H9 (cell line): Measurements from ENCODE around the gene NPDC1. TPM values are rescaled to one million over a fixed set of nuclear protein-coding genes. Genes with fewer than 3 reads are reported as not detected.

ENCODE experiments used
- DNase-seq: peaks from one replicate; pipeline ENCODE4 v3.0.0-alpha.2; 2017
- H2AFZ ChIP-seq: one replicate; pipeline ENCODE4 v1.6.1; 2013; ENCODE audit warnings: mild to moderate bottlenecking, low read length, control low read depth, moderate library complexity
- H2AK5ac ChIP-seq: 2 replicates; pipeline ENCODE4 v1.6.1; 2013; ENCODE audit warnings: low read length, control low read depth, mixed read lengths; ENCODE audit not compliant: insufficient read length
- H2BK120ac ChIP-seq: one replicate; pipeline ENCODE4 v1.6.1; 2013; ENCODE audit warnings: low read depth, mild to moderate bottlenecking, low read length, control low read depth, inconsistent platforms; ENCODE audit not compliant: poor library complexity, severe bottlenecking
- H2BK12ac ChIP-seq: 2 replicates; pipeline ENCODE4 v1.6.1; 2013; ENCODE audit warnings: low read length, control low read depth, mixed read lengths, low read depth; ENCODE audit not compliant: insufficient read length
- H2BK15ac ChIP-seq: 2 replicates; pipeline ENCODE4 v1.6.1; 2013; ENCODE audit warnings: low read depth, low read length, control low read depth
- H2BK20ac ChIP-seq: one replicate; pipeline ENCODE4 v1.6.1; 2013; ENCODE audit warnings: low read depth, mild to moderate bottlenecking, low read length, control low read depth, inconsistent platforms; ENCODE audit not compliant: poor library complexity, severe bottlenecking
- H2BK5ac ChIP-seq: 2 replicates; pipeline ENCODE4 v1.6.1; 2013; ENCODE audit warnings: low read length, control low read depth, mixed read lengths; ENCODE audit not compliant: insufficient read length
- H3K14ac ChIP-seq: 2 replicates; pipeline ENCODE4 v1.6.1; 2013; ENCODE audit warnings: low read length, control low read depth; ENCODE audit not compliant: insufficient read depth
- H3K18ac ChIP-seq: 2 replicates; pipeline ENCODE4 v1.6.1; 2013; ENCODE audit warnings: low read depth, mild to moderate bottlenecking, mixed read lengths, low read length, control low read depth; ENCODE audit not compliant: insufficient read length
- H3K23ac ChIP-seq: 2 replicates; pipeline ENCODE4 v1.6.1; 2013; ENCODE audit warnings: low read length, control low read depth, mixed read lengths, low read depth; ENCODE audit not compliant: insufficient read length
- H3K23me2 ChIP-seq: 2 replicates; pipeline ENCODE4 v1.6.1; 2013; ENCODE audit warnings: low read depth, mild to moderate bottlenecking, mixed read lengths, low read length, control low read depth; ENCODE audit not compliant: insufficient read length, poor library complexity, severe bottlenecking
- H3K27ac ChIP-seq: 2 replicates; pipeline ENCODE4 v1.5.1; 2013; ENCODE audit warnings: low read length, control low read depth, mixed read lengths, low read depth; ENCODE audit not compliant: insufficient read length
- H3K27me3 ChIP-seq: 2 replicates; pipeline ENCODE4 v1.6.1; 2013; ENCODE audit warnings: low read length, control low read depth, inconsistent platforms; ENCODE audit not compliant: insufficient read depth
- H3K4ac ChIP-seq: 2 replicates; pipeline ENCODE4 v1.6.1; 2013; ENCODE audit warnings: low read depth, mild to moderate bottlenecking, control low read depth, inconsistent platforms, low read length, moderate library complexity
- H3K4me1 ChIP-seq: 2 replicates; pipeline ENCODE4 v1.6.1; 2013; ENCODE audit warnings: low read length, control low read depth, inconsistent platforms; ENCODE audit not compliant: insufficient read depth
- H3K4me2 ChIP-seq: 2 replicates; pipeline ENCODE4 v1.6.1; 2013; ENCODE audit warnings: low read length, control low read depth, mixed read lengths; ENCODE audit not compliant: insufficient read length, insufficient read depth
- H3K56ac ChIP-seq: 2 replicates; pipeline ENCODE4 v1.6.1; 2013; ENCODE audit warnings: low read depth, mild to moderate bottlenecking, mixed read lengths, low read length, control low read depth; ENCODE audit not compliant: insufficient read length
- H3K79me1 ChIP-seq: 2 replicates; pipeline ENCODE4 v1.6.1; 2013; ENCODE audit warnings: low read depth, mild to moderate bottlenecking, moderate library complexity, low read length, control low read depth, inconsistent platforms; ENCODE audit not compliant: insufficient read depth, poor library complexity, severe bottlenecking
- H3K79me2 ChIP-seq: 2 replicates; pipeline ENCODE4 v1.6.1; 2013; ENCODE audit warnings: low read length, control low read depth, inconsistent platforms; ENCODE audit not compliant: insufficient read depth
- H3K9ac ChIP-seq: 2 replicates; pipeline ENCODE4 v1.6.1; 2013; ENCODE audit warnings: low read length, control low read depth, mixed read lengths; ENCODE audit not compliant: insufficient read length; ENCODE audit errors: extremely low read depth
- H3K9me3 ChIP-seq: one replicate; pipeline ENCODE4 v1.6.1; 2013; ENCODE audit warnings: low read depth, low read length, inconsistent platforms; ENCODE audit not compliant: control insufficient read depth
- H3T11ph ChIP-seq: one replicate; pipeline ENCODE4 v1.6.1; 2013; ENCODE audit warnings: mild to moderate bottlenecking, low read length, control low read depth, inconsistent platforms
- H4K20me1 ChIP-seq: one replicate; pipeline ENCODE4 v1.6.1; 2013; ENCODE audit not compliant: control insufficient read depth, insufficient read length, insufficient read depth
- H4K5ac ChIP-seq: 2 replicates; pipeline ENCODE4 v1.6.1; 2013; ENCODE audit warnings: low read depth, mild to moderate bottlenecking, mixed read lengths, low read length, control low read depth; ENCODE audit not compliant: insufficient read length
- H4K8ac ChIP-seq: replicated peaks from 2 replicates; pipeline ENCODE4 v1.6.1; 2013; ENCODE audit warnings: low read length, control low read depth, mixed read lengths, low read depth; ENCODE audit not compliant: insufficient read length
- H4K91ac ChIP-seq: 2 replicates; pipeline ENCODE4 v1.6.1; 2013; ENCODE audit warnings: low read depth, mild to moderate bottlenecking, moderate library complexity, mixed read lengths, low read length, control low read depth; ENCODE audit not compliant: insufficient read length
- H3K27ac Mint-ChIP-seq, 3 experiments: 2 replicates in 2 of 3; 3 replicates in 1 of 3; pipeline ENCODE4 v1.8.0; 2020 to 2021; ENCODE audit warnings: mixed read lengths in 3 of 3, mild to moderate bottlenecking in 1 of 3, moderate library complexity in 1 of 3
- H3K27me3 Mint-ChIP-seq: 2 replicates; pipeline ENCODE4 v1.8.0; 2021; ENCODE audit warnings: low read depth, mild to moderate bottlenecking, moderate library complexity, mixed read lengths
- H3K36me3 Mint-ChIP-seq, 3 experiments: 2 replicates in 2 of 3; 3 replicates in 1 of 3; pipeline ENCODE4 v1.8.0; 2020 to 2021; ENCODE audit warnings: low read depth in 3 of 3, mixed read lengths in 3 of 3; ENCODE audit not compliant: insufficient read depth in 1 of 3
- H3K4me1 Mint-ChIP-seq, 2 experiments: 2 replicates each; pipeline ENCODE4 v1.8.0; 2020; ENCODE audit warnings: mixed read lengths in 2 of 2
- H3K4me3 Mint-ChIP-seq, 2 experiments: 2 replicates in 1 of 2; 3 replicates in 1 of 2; pipeline ENCODE4 v1.8.0; 2020 to 2021; ENCODE audit warnings: mild to moderate bottlenecking in 2 of 2, mixed read lengths in 2 of 2, moderate library complexity in 1 of 2
- H3K9me3 Mint-ChIP-seq, 2 experiments: 2 replicates in 1 of 2; 3 replicates in 1 of 2; pipeline ENCODE4 v1.8.0; 2020; ENCODE audit warnings: mild to moderate bottlenecking in 2 of 2, mixed read lengths in 2 of 2, moderate library complexity in 1 of 2
- WGBS: extraction: QIAGEN DNeasy Blood & Tissue Kit; methylation state at CpG from one replicate; pipeline ENCODE4 v1.1.7; 2013; ENCODE audit warnings: missing lambda C conversion rate, low lambda C conversion rate, mixed read lengths; ENCODE audit not compliant: insufficient read length; ENCODE audit errors: extremely low coverage; 5-methylcytosine and 5-hydroxymethylcytosine counted together
- total RNA-seq: library from RNA; stranded (reverse); gene quantifications from 2 replicates; pipeline ENCODE4 v1.2.1, GENCODE V29; 2021
- TF ChIP-seq, protein P1 (sequence below): fragments of 200-600 bp; sonication (generic); conservative IDR thresholded peaks from 3 replicates; pipeline ENCODE4 v1.8.0; 2021; ENCODE audit warnings: antibody characterized with exemption, mild to moderate bottlenecking

Gene NPDC1
- total RNA-seq, 1 experiment from 2014 or later, result 57.6 TPM

DNA sequence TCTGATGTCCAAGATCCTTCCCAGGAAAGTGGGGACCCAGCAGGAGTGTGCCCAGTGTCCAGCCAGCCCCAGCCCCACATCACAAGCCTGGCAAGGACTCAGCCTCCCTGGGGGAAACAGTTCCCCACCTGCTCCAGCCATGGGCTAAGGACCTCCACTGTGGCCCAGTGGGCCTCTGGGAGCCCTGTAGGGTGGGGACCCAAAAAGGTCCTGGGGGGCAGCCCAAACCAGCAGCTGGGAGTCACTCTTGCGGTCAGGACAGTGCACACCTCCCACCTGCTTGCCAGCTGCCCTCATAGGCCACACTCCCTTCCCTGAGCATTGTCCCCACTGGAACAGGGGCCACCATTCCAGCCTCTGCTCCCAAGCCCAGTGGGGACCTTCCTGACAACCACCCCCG, 19.6 kb downstream of the NPDC1 start:
- Histone ChIP-seq H3K27ac (no peak overlapping the region), H3K23ac (no peak overlapping the region), H4K5ac (no peak overlapping the region), H2AFZ (no peak overlapping the region), H4K20me1 (peaks cover 2% of the 10 kb centered on the region), H3K9me3 (no peaks in the 10 kb centered on the region), H3K23me2 (peaks cover 9% of the 10 kb centered on the region), H4K8ac (no peak overlapping the region), H2BK12ac (no peak overlapping the region), H3K4me1 (no peaks in the 10 kb centered on the region), H3K4me2 (no peak overlapping the region), H3K27me3 (no peaks in the 10 kb centered on the region), H3K79me1 (no peaks in the 10 kb centered on the region), H3K14ac (no peak overlapping the region), H2BK120ac (no peak overlapping the region), H3K56ac (no peak overlapping the region), H3K79me2 (no peaks in the 10 kb centered on the region), H3K18ac (no peak overlapping the region), H2BK15ac (no peak overlapping the region), H4K91ac (no peak overlapping the region), H3T11ph (no peak overlapping the region), H2BK20ac (no peak overlapping the region), H3K4ac (no peak overlapping the region), H3K9ac (no peak overlapping the region), H2AK5ac (no peak overlapping the region), H2BK5ac (no peak overlapping the region)
- Mint-ChIP-seq H3K36me3 (no peaks in the 10 kb centered on the region), H3K4me1 (peaks cover 2 to 17% of the 10 kb centered on the region in 2 experiments; a peak in 3 of 4 replicates), H3K27me3 (peaks cover 22% of the 10 kb centered on the region), H3K27ac (no peak overlapping the region), H3K4me3 (no peak overlapping the region; a peak in 1 of 5 replicates), H3K9me3 (no peaks in the 10 kb centered on the region)
- no peak for DNase-seq
- TF ChIP-seq, protein P1, sequence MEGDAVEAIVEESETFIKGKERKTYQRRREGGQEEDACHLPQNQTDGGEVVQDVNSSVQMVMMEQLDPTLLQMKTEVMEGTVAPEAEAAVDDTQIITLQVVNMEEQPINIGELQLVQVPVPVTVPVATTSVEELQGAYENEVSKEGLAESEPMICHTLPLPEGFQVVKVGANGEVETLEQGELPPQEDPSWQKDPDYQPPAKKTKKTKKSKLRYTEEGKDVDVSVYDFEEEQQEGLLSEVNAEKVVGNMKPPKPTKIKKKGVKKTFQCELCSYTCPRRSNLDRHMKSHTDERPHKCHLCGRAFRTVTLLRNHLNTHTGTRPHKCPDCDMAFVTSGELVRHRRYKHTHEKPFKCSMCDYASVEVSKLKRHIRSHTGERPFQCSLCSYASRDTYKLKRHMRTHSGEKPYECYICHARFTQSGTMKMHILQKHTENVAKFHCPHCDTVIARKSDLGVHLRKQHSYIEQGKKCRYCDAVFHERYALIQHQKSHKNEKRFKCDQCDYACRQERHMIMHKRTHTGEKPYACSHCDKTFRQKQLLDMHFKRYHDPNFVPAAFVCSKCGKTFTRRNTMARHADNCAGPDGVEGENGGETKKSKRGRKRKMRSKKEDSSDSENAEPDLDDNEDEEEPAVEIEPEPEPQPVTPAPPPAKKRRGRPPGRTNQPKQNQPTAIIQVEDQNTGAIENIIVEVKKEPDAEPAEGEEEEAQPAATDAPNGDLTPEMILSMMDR, result no peak
- WGBS, result no CpG with 5 or more reads among the region's 2 CpGs
